Activated naive CD4-positive, alpha-beta T cell (primary cell): ENCODE results near the gene NECAB2.

Experiments
- DNase-seq, 4 experiments: peaks; one replicate each; lab custom pipeline; 2025; lab: John Stamatoyannopoulos, UW

The NECAB2 gene

GRCh38 chr16:84045001-84045817 is 77.2 kb downstream of the NECAB2 start:
- no peak for DNase-seq

- no peak for DNase-seq
Measured at GRCh38 chr16:84045818-84046470, 77.9 kb downstream of the NECAB2 start.

GRCh38 chr16:84047206-84047605 is 79.2 kb downstream of the NECAB2 start:
- no peak for DNase-seq

GRCh38 chr16:84047626-84048025 is 79.6 kb downstream of the NECAB2 start:
- DNase-seq = no peak

DNA sequence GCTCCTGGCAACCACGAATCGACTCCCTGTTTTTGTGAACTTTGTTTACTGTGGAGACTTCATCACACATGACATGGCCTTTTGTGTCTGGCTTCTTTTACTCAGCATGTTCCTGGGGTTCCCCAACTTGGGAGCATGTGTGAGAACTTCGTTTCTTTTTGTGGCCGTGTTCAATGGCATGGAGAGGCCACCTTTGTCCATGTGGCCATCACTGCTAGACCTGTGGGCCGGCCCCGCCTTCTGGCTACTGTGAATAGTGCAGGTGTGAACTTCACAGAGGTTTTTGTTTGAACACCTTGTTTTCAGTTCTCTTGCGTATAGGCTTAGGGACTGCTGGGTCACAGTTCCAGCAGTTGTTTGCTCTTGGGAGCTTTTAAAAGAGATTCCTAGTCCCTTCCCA is 80.2 kb downstream of the NECAB2 start:
- no peak for DNase-seq

DNA sequence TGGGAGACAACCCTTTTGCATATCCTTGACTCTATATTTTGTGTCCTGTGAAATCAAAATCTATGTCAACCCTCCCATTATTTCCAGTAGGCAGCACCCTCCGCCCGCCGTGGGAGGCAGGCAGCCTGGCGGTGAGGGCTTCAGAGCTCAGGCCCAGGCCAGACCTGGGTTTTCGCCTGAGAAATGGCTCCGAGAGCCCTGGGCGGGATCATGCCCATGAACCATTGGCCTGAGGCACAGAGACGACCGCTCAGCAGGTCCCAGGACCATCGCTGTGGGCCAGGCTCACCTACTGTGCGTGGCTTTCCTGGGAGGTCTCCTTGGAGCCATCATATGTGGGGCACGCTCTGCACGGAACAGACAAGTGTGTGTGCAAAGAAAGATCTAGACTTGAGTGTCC is 80.8 kb downstream of the NECAB2 start:
- no peak for DNase-seq

- DNase-seq = no peak
Measured at GRCh38 chr16:84049403-84050060, 81.5 kb downstream of the NECAB2 start.

DNA sequence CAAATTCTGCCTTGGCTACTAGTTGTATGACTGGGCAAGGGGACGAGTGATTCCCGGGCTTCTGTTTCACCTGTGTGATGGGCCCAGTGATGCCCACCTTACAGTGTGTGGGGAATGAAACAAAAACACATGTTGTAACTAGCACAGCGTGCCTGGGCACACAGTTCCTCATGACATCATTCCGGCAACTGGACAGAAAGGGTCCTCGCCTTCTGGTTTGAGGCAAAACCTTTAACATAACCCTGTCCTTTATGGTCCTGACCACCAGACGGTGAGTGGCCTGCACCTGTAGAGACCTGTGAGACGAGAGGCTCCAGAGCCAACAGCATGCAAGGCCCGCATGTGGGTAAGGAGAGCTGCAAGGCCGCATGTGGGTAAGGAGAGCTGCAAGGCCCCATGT is 82.3 kb downstream of the NECAB2 start:
- no peak for DNase-seq

DNA sequence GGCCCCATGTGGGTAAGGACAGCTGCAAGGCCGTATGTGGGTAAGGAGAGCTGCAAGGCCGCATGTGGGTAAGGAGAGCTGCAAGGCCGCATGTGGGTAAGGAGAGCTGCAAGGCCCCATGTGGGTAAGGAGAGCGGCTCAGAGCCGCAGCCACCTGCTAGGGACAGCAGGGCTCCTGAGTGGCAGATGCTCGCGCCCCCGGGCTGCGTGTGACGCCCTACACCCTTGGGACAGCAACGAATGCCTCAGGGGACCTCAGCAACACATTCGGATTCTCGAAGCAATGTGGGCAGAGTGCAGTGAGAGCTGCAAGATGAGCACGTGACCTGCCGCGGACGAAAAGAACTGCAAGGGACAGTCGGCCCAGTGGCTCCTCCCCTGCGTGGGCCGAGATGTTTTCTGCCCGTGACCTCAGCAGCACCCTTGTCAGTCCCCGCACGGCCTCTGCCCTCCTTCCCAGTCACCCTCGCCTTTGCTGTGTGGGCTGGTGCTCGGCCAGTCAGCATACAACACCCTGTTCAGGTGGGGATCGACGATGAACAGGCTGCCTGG is 84.1 kb downstream of the NECAB2 start:
- DNase-seq = no peak
